NT2/D1 (cell line): Measurements from ENCODE around the gene USP2.

ENCODE experiments used
- DNase-seq: peaks from one replicate; pipeline ENCODE4 v3.0.0-alpha.2; 2011; ENCODE audit warnings: low read depth, low spot score
- H3K27me3 ChIP-seq: 2 replicates; pipeline ENCODE4 v1.6.0; 2011; ENCODE audit warnings: mild to moderate bottlenecking; ENCODE audit not compliant: insufficient read length, insufficient read depth
- H3K36me3 ChIP-seq: 2 replicates; pipeline ENCODE4 v1.6.1; 2011; ENCODE audit warnings: mild to moderate bottlenecking, low read length, mixed read lengths; ENCODE audit not compliant: insufficient read depth, insufficient read length
- H3K4me1 ChIP-seq: 2 replicates; pipeline ENCODE4 v1.5.1; 2011; ENCODE audit not compliant: insufficient read depth, insufficient read length
- H3K4me3 ChIP-seq: 2 replicates; pipeline ENCODE4 v1.5.1; 2011; ENCODE audit warnings: low read depth; ENCODE audit not compliant: insufficient read length
- H3K9ac ChIP-seq: 2 replicates; pipeline ENCODE4 v1.6.0; 2011; ENCODE audit warnings: low read depth; ENCODE audit not compliant: insufficient read length
- H3K9me3 ChIP-seq: 2 replicates; pipeline ENCODE4 v1.5.1; 2011; ENCODE audit warnings: mild to moderate bottlenecking, low read length; ENCODE audit not compliant: insufficient read depth
- SUZ12 ChIP-seq: IDR thresholded peaks from 2 replicates; pipeline ENCODE4 v1.6.1; 2011; ENCODE audit not compliant: insufficient read length, insufficient read depth; ENCODE audit errors: extremely low read depth
- YY1 ChIP-seq: IDR thresholded peaks from 2 replicates; pipeline ENCODE4 v1.6.1; 2011; ENCODE audit not compliant: insufficient read length, insufficient read depth
- ZNF274 ChIP-seq: IDR thresholded peaks from 2 replicates; pipeline ENCODE4 v1.6.1; 2011; ENCODE audit warnings: mild to moderate bottlenecking, low read depth, low read length

The USP2 gene

DNA sequence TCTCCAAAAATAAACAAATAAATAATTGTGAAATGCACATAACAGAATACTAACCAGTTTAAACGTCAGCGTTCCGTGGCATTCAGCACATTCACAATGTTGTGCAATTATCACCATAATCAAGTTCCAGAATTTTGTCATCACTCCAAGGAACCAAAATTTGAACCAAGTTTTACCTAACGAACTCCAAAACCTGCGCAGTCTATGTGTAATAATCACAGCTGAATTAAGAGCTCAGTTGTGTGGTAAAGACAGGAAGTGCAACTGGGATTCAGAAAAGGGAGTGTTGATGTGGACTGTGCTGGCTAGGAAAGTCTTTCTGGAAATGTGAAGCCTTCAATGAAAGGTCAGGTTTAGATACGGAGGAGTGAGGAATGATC, 59.1 kb downstream of the USP2 start:
- H3K4me3 ChIP-seq = no peak overlapping the region
- no peaks in the 10 kb centered on the region for H3K36me3 ChIP-seq
- peaks cover 12% of the 10 kb centered on the region for H3K4me1 ChIP-seq
- TF ChIP-seq YY1 = no peak
- no peak for TF ChIP-seq SUZ12
- no peak for TF ChIP-seq ZNF274
- H3K9ac ChIP-seq = peak overlapping the region; percentile 75
- DNase-seq = no peak
- no peaks in the 10 kb centered on the region for H3K27me3 ChIP-seq
- H3K9me3 ChIP-seq = no peaks in the 10 kb centered on the region

- peak overlapping the region; percentile 75 for H3K9ac ChIP-seq
- TF ChIP-seq ZNF274 = no peak
- no peak for TF ChIP-seq SUZ12
- no peak for TF ChIP-seq YY1
- peaks cover 15% of the 10 kb centered on the region for H3K4me1 ChIP-seq
- DNase-seq = no peak
- peaks cover 8% of the 10 kb centered on the region for H3K27me3 ChIP-seq
- H3K9me3 ChIP-seq = no peaks in the 10 kb centered on the region
- H3K36me3 ChIP-seq = no peaks in the 10 kb centered on the region
- H3K4me3 ChIP-seq = peak overlapping the region; percentile 39
Measured at GRCh38 chr11:119320776-119321524, 60.5 kb downstream of the USP2 start.

DNA sequence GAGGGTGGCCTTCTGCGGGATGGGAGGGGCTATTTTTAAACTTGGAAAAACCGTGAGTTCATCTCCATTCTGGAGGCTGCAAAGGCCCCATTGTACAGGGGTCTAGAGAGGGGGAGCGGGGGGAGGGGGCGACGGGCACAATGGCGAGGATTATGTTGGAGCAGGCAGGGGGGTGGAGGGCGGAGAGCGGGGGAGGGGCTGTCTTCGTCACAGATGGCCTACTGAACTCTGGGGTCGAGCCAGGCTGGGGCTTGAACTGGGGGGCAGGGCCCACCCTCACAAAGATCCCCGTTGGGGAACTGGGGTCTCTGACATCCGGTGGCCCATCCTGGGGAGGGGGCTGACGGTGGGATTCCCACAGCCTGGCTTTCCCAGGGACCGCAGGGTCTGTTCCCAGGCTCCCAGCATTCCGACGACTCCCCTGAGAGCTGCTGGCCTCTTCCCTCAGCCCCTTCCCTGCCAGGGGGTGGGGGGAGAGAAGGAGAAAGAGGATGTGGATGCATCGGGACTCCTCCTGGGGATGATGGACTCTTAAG, 61.2 kb downstream of the USP2 start:
- no peak for DNase-seq
- Histone ChIP-seq H3K36me3 (no peaks in the 10 kb centered on the region), H3K27me3 (peaks cover 14% of the 10 kb centered on the region), H3K4me1 (peaks cover 18% of the 10 kb centered on the region), H3K4me3 (peak overlapping the region; percentile 39), H3K9me3 (no peaks in the 10 kb centered on the region), H3K9ac (peak overlapping the region; percentile 75)
- TF ChIP-seq YY1 (no peak), SUZ12 (no peak), ZNF274 (no peak)

GRCh38 chr11:119319700-119320239, 61.7 kb downstream of the USP2 start:
- Histone ChIP-seq H3K4me1 (peaks cover 22% of the 10 kb centered on the region), H3K9ac (peak overlapping the region; percentile 62), H3K36me3 (peaks cover 3% of the 10 kb centered on the region), H3K4me3 (peak overlapping the region; percentile 8), H3K9me3 (no peaks in the 10 kb centered on the region), H3K27me3 (peaks cover 14% of the 10 kb centered on the region)
- no peak for DNase-seq
- TF ChIP-seq YY1 = no peak

DNA sequence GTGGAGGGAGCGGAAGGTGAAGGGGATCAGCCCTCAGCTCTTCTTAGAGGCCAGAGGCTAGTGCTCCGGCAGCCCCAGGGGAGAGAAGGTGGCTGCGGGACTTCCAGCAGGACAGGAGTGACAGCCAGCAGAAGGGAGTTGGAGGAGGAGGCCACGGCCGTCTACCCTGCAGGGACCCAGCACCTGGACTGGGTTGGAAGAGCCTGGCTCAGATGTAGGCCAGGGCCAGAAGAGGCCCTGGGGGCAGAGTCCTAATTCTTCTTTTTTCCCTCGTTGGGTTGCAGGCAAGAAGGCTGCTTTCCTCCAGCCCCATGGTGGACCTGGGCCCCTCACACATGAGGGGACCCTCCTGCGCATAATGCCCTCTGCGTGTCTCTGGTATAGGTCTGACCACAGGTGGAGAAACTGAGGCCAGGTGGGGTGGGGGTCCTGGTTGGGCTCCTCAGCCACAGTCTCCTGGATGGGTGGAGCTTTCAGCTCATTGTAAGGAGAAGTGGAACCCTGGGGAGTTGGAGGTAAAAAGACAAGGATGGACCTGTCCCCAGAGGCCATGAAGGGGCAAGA, 62.3 kb downstream of the USP2 start:
- Histone ChIP-seq H3K27me3 (peaks cover 14% of the 10 kb centered on the region), H3K9me3 (no peaks in the 10 kb centered on the region), H3K4me1 (peaks cover 22% of the 10 kb centered on the region), H3K36me3 (peaks cover 8% of the 10 kb centered on the region), H3K4me3 (peak overlapping the region; percentile 16), H3K9ac (peak overlapping the region; percentile 62)
- DNase-seq = no peak
- TF ChIP-seq ZNF274 (no peak), SUZ12 (no peak), YY1 (no peak)

DNA sequence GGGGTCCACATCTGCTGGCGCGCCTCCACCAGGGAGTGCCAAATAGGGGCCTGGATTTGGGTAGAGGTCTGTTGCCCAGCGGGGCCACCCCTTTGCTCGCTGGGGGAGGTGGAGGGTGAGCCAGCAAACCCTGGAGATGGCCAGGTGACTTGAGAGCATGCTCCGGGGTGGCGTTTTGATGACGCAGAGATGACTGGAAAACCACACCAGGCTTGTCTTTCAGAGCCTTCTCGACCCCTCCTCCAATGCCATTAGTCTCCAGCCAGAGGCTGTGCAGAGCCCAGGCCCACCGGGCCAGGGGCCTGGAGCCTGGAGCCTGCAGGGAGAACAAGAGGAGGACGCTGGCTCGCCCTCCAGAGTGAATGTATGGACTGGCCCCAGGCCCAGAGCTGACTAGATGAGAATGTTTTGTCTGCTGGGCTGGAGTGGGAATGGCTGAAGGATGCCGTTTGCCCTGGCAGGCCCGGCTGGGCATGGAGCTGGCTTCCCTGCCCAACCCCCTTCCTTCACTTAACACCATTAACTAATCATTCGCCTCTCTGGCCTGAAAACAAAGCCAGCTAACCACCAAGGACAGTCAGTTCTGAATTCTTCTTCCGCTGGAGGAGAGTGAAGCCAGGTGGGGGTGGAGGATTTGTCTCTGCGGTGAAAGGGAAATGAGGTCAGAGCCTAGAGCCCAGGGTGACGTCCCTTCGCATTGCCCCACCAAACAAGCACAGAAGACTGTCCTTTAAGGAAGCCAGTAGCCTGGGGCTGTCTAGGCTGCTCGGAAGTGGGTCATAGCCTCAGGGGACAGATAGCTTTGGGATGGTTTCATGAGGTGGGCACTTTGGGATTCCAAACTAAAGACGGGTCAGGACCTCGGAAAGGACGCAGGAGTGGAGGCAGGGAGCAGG, 63.0 kb downstream of the USP2 start:
- H3K36me3 ChIP-seq = peaks cover 16% of the 10 kb centered on the region
- H3K4me3 ChIP-seq = peak overlapping the region; percentile 16
- H3K9me3 ChIP-seq = no peaks in the 10 kb centered on the region
- peaks cover 14% of the 10 kb centered on the region for H3K27me3 ChIP-seq
- peak; percentile 76 for DNase-seq
- H3K9ac ChIP-seq = peak overlapping the region; percentile 62
- no peak for TF ChIP-seq YY1
- TF ChIP-seq ZNF274 = no peak
- no peak for TF ChIP-seq SUZ12
- peaks cover 22% of the 10 kb centered on the region for H3K4me1 ChIP-seq
